ENCODE results near the gene RPL5. TPM values are rescaled to one million over a fixed set of nuclear protein-coding genes. Genes with fewer than 3 reads are reported as not detected.

The RPL5 gene
- total and polyA plus RNA-seq, 2 of the 4 experiments (the other 2 are of a cell fraction): 1,406 to 1,679 TPM

GRCh38 chr1:92786111-92786901, 45.5 kb upstream of the RPL5 start (continued):
- TF ChIP-seq CHD1 (IDR thresholded peaks at IDR 0.05; ENCODE audit: low read depth, low read length) (no peak), RFX5 (IDR thresholded peaks at IDR 0.05; ENCODE audit: low read depth, low read length) (no peak), ELK1 (IDR thresholded peaks at IDR 0.05; ENCODE audit: borderline replicate concordance, low read depth, low read length) (no peak), POLR2A (IDR thresholded peaks at IDR 0.05; ENCODE audit: low read depth, low read length) (no peak), MAFK (IDR thresholded peaks at IDR 0.05; ENCODE audit: low read depth, low read length) (no peak), NFE2L2 (IDR thresholded peaks at IDR 0.05; ENCODE audit: low read depth, low read length) (no peak)

All from IMR-90 (cell line).